K562 (cell line): ENCODE measurements around the gene MPND. TPM values are rescaled to one million over a fixed set of nuclear protein-coding genes. Genes with fewer than 3 reads are reported as not detected.
A peak's percentile ranks its signal among the peaks of the same experiment; 100 is the strongest.

Source experiments
- ADNP ChIP-seq: fragments of 200-800 bp; sonication (Bioruptor generic); IDR thresholded peaks from 2 replicates; pipeline ENCODE4 v1.6.1; 2016; ENCODE audit warnings: missing genetic modification characterization, missing compliant biosample characterization
- ATF7 ChIP-seq: fragments of 450-650 bp; IDR thresholded peaks from 2 replicates; pipeline ENCODE4 v1.7.1; 2014; ENCODE audit warnings: mild to moderate bottlenecking, moderate library complexity
- CBX2 ChIP-seq: fragments of 200-600 bp; sonication (generic); IDR thresholded peaks from one replicate; pipeline ENCODE4 v1.6.1; 2012; ENCODE audit warnings: mild to moderate bottlenecking, low read length, inconsistent platforms; ENCODE audit not compliant: insufficient read depth, poor library complexity, severe bottlenecking
- CREM ChIP-seq: IDR thresholded peaks from 2 replicates; pipeline ENCODE4 v1.6.1; 2014; ENCODE audit warnings: antibody characterized with exemption, low read depth
- ESRRB ChIP-seq: fragments of 250-450 bp; sonication (Bioruptor Pico); IDR thresholded peaks from 2 replicates; pipeline ENCODE4 v1.5.0; 2020; ENCODE audit warnings: mild to moderate bottlenecking, moderate library complexity, borderline replicate concordance
- GTF3C2 ChIP-seq: IDR thresholded peaks from 3 replicates; pipeline ENCODE4 v1.6.1; 2011; ENCODE audit warnings: borderline replicate concordance, mild to moderate bottlenecking, moderate library complexity; ENCODE audit not compliant: insufficient read length; ENCODE audit errors: extremely low read depth
- HES1 ChIP-seq: fragments of 450-650 bp; IDR thresholded peaks from 2 replicates; pipeline ENCODE4 v1.6.1; 2016; ENCODE audit warnings: low read depth, mild to moderate bottlenecking, moderate library complexity
- HLTF ChIP-seq: fragments of 450-650 bp; IDR thresholded peaks from 2 replicates; pipeline ENCODE4 v1.6.1; 2016
- HMG20A ChIP-seq: fragments of 450-650 bp; formaldehyde crosslinking; conservative IDR thresholded peaks from 2 replicates; pipeline ENCODE4 v1.4.0; 2020; ENCODE audit warnings: mild to moderate bottlenecking, mixed read lengths
- KAT7 ChIP-seq: sonication (generic); formaldehyde crosslinking; IDR thresholded peaks from 2 replicates; pipeline ENCODE4 v1.8.0; 2022; ENCODE audit warnings: missing genetic modification reagents, mild to moderate bottlenecking, borderline replicate concordance
- MAFK ChIP-seq: IDR thresholded peaks from 2 replicates; pipeline ENCODE4 v1.6.1; 2011; ENCODE audit warnings: low read length, improper control_type of control experiment
- TCF7L2 ChIP-seq: fragments of 150-350 bp; IDR thresholded peaks from 2 replicates; pipeline ENCODE4 v1.6.1; 2016; ENCODE audit warnings: low read depth, mild to moderate bottlenecking, low read length, moderate library complexity
- XRCC4 ChIP-seq: IDR thresholded peaks from one replicate; pipeline ENCODE4 v1.6.1; 2011; ENCODE audit not compliant: insufficient read depth, insufficient read length; ENCODE audit errors: extremely low read depth
- YBX1 ChIP-seq: fragments of 450-650 bp; IDR thresholded peaks from 2 replicates; pipeline ENCODE4 v1.7.1; 2016; ENCODE audit warnings: mild to moderate bottlenecking
- ZNF311 ChIP-seq: fragments of 250-450 bp; sonication (Bioruptor Pico); IDR thresholded peaks from 2 replicates; pipeline ENCODE4 v1.4.0; 2020; ENCODE audit warnings: mild to moderate bottlenecking, moderate library complexity
- ZNF551 ChIP-seq: fragments of 250-450 bp; sonication (Bioruptor Pico); IDR thresholded peaks from 2 replicates; pipeline ENCODE4 v1.5.0; 2021; ENCODE audit warnings: mild to moderate bottlenecking, moderate library complexity
- ZNF75A ChIP-seq: fragments of 450-650 bp; formaldehyde crosslinking; IDR thresholded peaks from 2 replicates; pipeline ENCODE4 v1.4.0; 2020; ENCODE audit warnings: mild to moderate bottlenecking
- polyA plus RNA-seq, 8 experiments: library from polyadenylated mRNA; depleted of rRNA in 4 of 8; stranded (reverse) in 5 of 8; unstranded in 3 of 8; fragments of >200 nt; fragmentation: Nextera tagmentation in 2 of 8; fragmentation: Illumina TruSeq in 1 of 8; extraction: Ambion mirVana in 2 of 8; extraction: Trizol in 1 of 8; gene quantifications; 2 replicates each; pipeline versions ENCODE4 v1.2.1 to v1.2.3, GENCODE V29; 2011 to 2014; ENCODE audit warnings: inconsistent platforms in 1 of 8, missing spikeins in 1 of 8
- total RNA-seq, 7 experiments: library from RNA; depleted of rRNA in 6 of 7; stranded (reverse); fragments of >200 nt in 6 of 7; fragmentation: Illumina TruSeq in 2 of 7; extraction: Trizol in 2 of 7; gene quantifications; 2 replicates each; pipeline versions ENCODE4 v1.2.1 to v1.2.3, GENCODE V29; 2011 to 2021; ENCODE audit warnings: low replicate concordance in 1 of 7
- TF ChIP-seq, protein P1 (sequence below), 3 experiments: fragments of 200-800 bp in 1 of 3; fragments of 250-450 bp in 1 of 3; fragments of 450-650 bp in 1 of 3; sonication (Bioruptor Pico) in 1 of 3; sonication (Bioruptor generic) in 1 of 3; formaldehyde crosslinking in 1 of 3; IDR thresholded peaks; 2 replicates each; pipeline versions ENCODE4 v1.6.1 to v1.8.0; 2016 to 2022; ENCODE audit warnings: mild to moderate bottlenecking in 2 of 3, missing genetic modification characterization in 2 of 3, missing compliant biosample characterization in 1 of 3, moderate library complexity in 1 of 3
- TF ChIP-seq, protein P2 (sequence below): fragments of 450-650 bp; formaldehyde crosslinking; IDR thresholded peaks from 2 replicates; pipeline ENCODE4 v1.4.0; 2022; ENCODE audit warnings: missing genetic modification characterization

The MPND gene
- total and polyA plus RNA-seq, 9 of the 15 experiments (the other 6 are each of a cell fraction or from before 2014, with no cell fraction given), result 0.25 to 14.0 (median 3.9) TPM

- TF ChIP-seq, protein P1, sequence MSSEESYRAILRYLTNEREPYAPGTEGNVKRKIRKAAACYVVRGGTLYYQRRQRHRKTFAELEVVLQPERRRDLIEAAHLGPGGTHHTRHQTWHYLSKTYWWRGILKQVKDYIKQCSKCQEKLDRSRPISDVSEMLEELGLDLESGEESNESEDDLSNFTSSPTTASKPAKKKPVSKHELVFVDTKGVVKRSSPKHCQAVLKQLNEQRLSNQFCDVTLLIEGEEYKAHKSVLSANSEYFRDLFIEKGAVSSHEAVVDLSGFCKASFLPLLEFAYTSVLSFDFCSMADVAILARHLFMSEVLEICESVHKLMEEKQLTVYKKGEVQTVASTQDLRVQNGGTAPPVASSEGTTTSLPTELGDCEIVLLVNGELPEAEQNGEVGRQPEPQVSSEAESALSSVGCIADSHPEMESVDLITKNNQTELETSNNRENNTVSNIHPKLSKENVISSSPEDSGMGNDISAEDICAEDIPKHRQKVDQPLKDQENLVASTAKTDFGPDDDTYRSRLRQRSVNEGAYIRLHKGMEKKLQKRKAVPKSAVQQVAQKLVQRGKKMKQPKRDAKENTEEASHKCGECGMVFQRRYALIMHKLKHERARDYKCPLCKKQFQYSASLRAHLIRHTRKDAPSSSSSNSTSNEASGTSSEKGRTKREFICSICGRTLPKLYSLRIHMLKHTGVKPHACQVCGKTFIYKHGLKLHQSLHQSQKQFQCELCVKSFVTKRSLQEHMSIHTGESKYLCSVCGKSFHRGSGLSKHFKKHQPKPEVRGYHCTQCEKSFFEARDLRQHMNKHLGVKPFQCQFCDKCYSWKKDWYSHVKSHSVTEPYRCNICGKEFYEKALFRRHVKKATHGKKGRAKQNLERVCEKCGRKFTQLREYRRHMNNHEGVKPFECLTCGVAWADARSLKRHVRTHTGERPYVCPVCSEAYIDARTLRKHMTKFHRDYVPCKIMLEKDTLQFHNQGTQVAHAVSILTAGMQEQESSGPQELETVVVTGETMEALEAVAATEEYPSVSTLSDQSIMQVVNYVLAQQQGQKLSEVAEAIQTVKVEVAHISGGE (CRISPR knock-in tag; IDR thresholded peaks at IDR 0.05), result no peak; a peak in 2 of 6 replicates
- TF ChIP-seq ATF7 (peak; percentile 84), ZNF551 (CRISPR knock-in tag) (no peak), YBX1 (no peak), CREM (peak; percentile 63), MAFK (peak; percentile 96), ADNP (tag) (peak; percentile 60; the same call in 1 of the 2 replicates), ZNF311 (CRISPR knock-in tag) (peak; percentile 71), TCF7L2 (0 out of 2 replicates have a peak, but pooled peaks have one; percentile 9), XRCC4 (no peak), GTF3C2 (no peak), ZNF75A (CRISPR knock-in tag) (peak; percentile 62; the same call in 1 of the 2 replicates), HLTF (no peak), HES1 (peak; percentile 15), ESRRB (CRISPR knock-in tag) (no peak), CBX2 (no peak), HMG20A (CRISPR knock-in tag) (no peak), KAT7 (CRISPR knock-in tag) (peak; percentile 85)
- TF ChIP-seq, protein P2, sequence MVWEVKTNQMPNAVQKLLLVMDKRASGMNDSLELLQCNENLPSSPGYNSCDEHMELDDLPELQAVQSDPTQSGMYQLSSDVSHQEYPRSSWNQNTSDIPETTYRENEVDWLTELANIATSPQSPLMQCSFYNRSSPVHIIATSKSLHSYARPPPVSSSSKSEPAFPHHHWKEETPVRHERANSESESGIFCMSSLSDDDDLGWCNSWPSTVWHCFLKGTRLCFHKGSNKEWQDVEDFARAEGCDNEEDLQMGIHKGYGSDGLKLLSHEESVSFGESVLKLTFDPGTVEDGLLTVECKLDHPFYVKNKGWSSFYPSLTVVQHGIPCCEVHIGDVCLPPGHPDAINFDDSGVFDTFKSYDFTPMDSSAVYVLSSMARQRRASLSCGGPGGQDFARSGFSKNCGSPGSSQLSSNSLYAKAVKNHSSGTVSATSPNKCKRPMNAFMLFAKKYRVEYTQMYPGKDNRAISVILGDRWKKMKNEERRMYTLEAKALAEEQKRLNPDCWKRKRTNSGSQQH, result peak; percentile 89
Measured at GRCh38 chr19:4374498-4375163, 31.3 kb downstream of the MPND start (continued).
